HG02884 (cell line): ENCODE measurements around the gene ADGRD1.

Source experiments
- ATAC-seq: cut with Tn5 transposase; IDR thresholded peaks from one replicate; pipeline ENCODE4 v1.9.1; 2021; ENCODE audit warnings: mild to moderate bottlenecking, moderate library complexity; ENCODE audit not compliant: unreplicated experiment

Gene ADGRD1

GRCh38 chr12:131085816-131086591 is 132.3 kb downstream of the ADGRD1 start:
- no peak for ATAC-seq

GRCh38 chr12:131087302-131087818 is 133.7 kb downstream of the ADGRD1 start:
- no peak for ATAC-seq

GRCh38 chr12:131087991-131088700 is 134.4 kb downstream of the ADGRD1 start:
- no peak for ATAC-seq

- ATAC-seq = no peak
Measured at GRCh38 chr12:131088701-131089530, 135.2 kb downstream of the ADGRD1 start.

GRCh38 chr12:131089531-131090273 is 136.0 kb downstream of the ADGRD1 start:
- ATAC-seq = no peak

- no peak for ATAC-seq
Measured at GRCh38 chr12:131090274-131091210, 136.8 kb downstream of the ADGRD1 start.

GRCh38 chr12:131091413-131091975 is 137.8 kb downstream of the ADGRD1 start:
- ATAC-seq = no peak

- ATAC-seq = no peak
Measured at GRCh38 chr12:131091976-131092691, 138.4 kb downstream of the ADGRD1 start.

- peak; percentile 61 for ATAC-seq
Measured at GRCh38 chr12:131092901-131093603, 139.3 kb downstream of the ADGRD1 start.

GRCh38 chr12:131093604-131093955 is 139.9 kb downstream of the ADGRD1 start:
- ATAC-seq = no peak

GRCh38 chr12:131093971-131094830 is 140.5 kb downstream of the ADGRD1 start:
- ATAC-seq = no peak

GRCh38 chr12:131094831-131095805 is 141.4 kb downstream of the ADGRD1 start:
- no peak for ATAC-seq

- ATAC-seq = no peak
Measured at GRCh38 chr12:131095826-131096680, 142.3 kb downstream of the ADGRD1 start.

GRCh38 chr12:131096681-131097181 is 143.0 kb downstream of the ADGRD1 start:
- ATAC-seq = no peak
